HG03558 (cell line): Measurements from ENCODE around the gene ARHGAP18.
"Not testable (repeated sequence)": the region's sequence is repeated elsewhere in the genome, so short reads cannot be mapped to it uniquely, and the experiment has no call there.

Experiments
- ATAC-seq: cut with Tn5 transposase; IDR thresholded peaks from one replicate; pipeline ENCODE4 v1.9.1; 2021; ENCODE audit warnings: moderate number of reproducible peaks; ENCODE audit not compliant: unreplicated experiment; ENCODE audit errors: extremely low read depth

Gene ARHGAP18

GRCh38 chr6:129599467-129599866, 110.5 kb downstream of the ARHGAP18 start:
- ATAC-seq, result no peak

GRCh38 chr6:129598244-129599187, 111.5 kb downstream of the ARHGAP18 start:
- ATAC-seq, result peak; percentile 48

GRCh38 chr6:129597023-129597713, 112.8 kb downstream of the ARHGAP18 start:
- ATAC-seq, result peak; percentile 35

GRCh38 chr6:129596522-129596921, 113.5 kb downstream of the ARHGAP18 start:
- no peak for ATAC-seq

GRCh38 chr6:129593233-129593564, 116.8 kb downstream of the ARHGAP18 start:
- no peak for ATAC-seq

- ATAC-seq, result no peak
These were observed 117.3 kb downstream of the ARHGAP18 start for GRCh38 chr6:129592516-129593232.

- ATAC-seq, result no peak
These were observed 119.5 kb downstream of the ARHGAP18 start for GRCh38 chr6:129590408-129591022.

- no peak for ATAC-seq
These were observed 123.2 kb downstream of the ARHGAP18 start for GRCh38 chr6:129586815-129587214.

GRCh38 chr6:129583866-129584265, 126.1 kb downstream of the ARHGAP18 start:
- ATAC-seq, result no peak

- no peak for ATAC-seq
These were observed 131.7 kb downstream of the ARHGAP18 start for GRCh38 chr6:129578315-129578714.

- ATAC-seq, result no peak
These were observed 132.3 kb downstream of the ARHGAP18 start for GRCh38 chr6:129577691-129578090.

- ATAC-seq, result no peak
These were observed 133.5 kb downstream of the ARHGAP18 start for GRCh38 chr6:129576456-129576855.

GRCh38 chr6:129575378-129576118, 134.4 kb downstream of the ARHGAP18 start:
- no peak for ATAC-seq

GRCh38 chr6:129574605-129575004, 135.4 kb downstream of the ARHGAP18 start:
- ATAC-seq, result not testable (repeated sequence)

GRCh38 chr6:129570929-129571328, 139.0 kb downstream of the ARHGAP18 start:
- not testable (repeated sequence) for ATAC-seq

GRCh38 chr6:129568015-129568414, 142.0 kb downstream of the ARHGAP18 start:
- ATAC-seq, result no peak

GRCh38 chr6:129567374-129567773, 142.6 kb downstream of the ARHGAP18 start:
- ATAC-seq, result no peak

- no peak for ATAC-seq
These were observed 144.2 kb downstream of the ARHGAP18 start for GRCh38 chr6:129565811-129566210.

- no peak for ATAC-seq
These were observed 144.6 kb downstream of the ARHGAP18 start for GRCh38 chr6:129565366-129565765.

GRCh38 chr6:129558248-129558647, 151.7 kb downstream of the ARHGAP18 start:
- ATAC-seq, result no peak
